ENCODE measurements around the gene NAXD.
"Not testable (repeated sequence)": the region's sequence is repeated elsewhere in the genome, so short reads cannot be mapped to it uniquely, and the experiment has no call there.

Gene NAXD

GRCh38 chr13:110581506-110582185 lies 33.7 kb upstream of the NAXD start:
- Mint-ChIP-seq H3K27me3 (ENCODE audit: low read depth) (peaks cover 33% of the 10 kb centered on the region), H3K4me3 (no peak overlapping the region), H3K36me3 (ENCODE audit: low read depth) (no peaks in the 10 kb centered on the region), H3K4me1 (ENCODE audit: low read depth) (no peaks in the 10 kb centered on the region), H3K9me3 (no peaks in the 10 kb centered on the region), H3K27ac (no peak overlapping the region)
- DNase-seq (ENCODE audit: low spot score), result no peak

- H3K9me3 Mint-ChIP-seq, result no peaks in the 10 kb centered on the region
- H3K36me3 Mint-ChIP-seq (ENCODE audit: low read depth), result no peaks in the 10 kb centered on the region
- H3K4me1 Mint-ChIP-seq (ENCODE audit: low read depth), result no peaks in the 10 kb centered on the region
- H3K4me3 Mint-ChIP-seq, result no peak overlapping the region
- no peak overlapping the region for H3K27ac Mint-ChIP-seq
- DNase-seq (ENCODE audit: low spot score), result no peak
- peaks cover 31% of the 10 kb centered on the region for H3K27me3 Mint-ChIP-seq (ENCODE audit: low read depth)
Measured at GRCh38 chr13:110582421-110582954, 32.9 kb upstream of the NAXD start.

- Mint-ChIP-seq H3K27ac (no peak overlapping the region), H3K4me3 (no peak overlapping the region), H3K36me3 (ENCODE audit: low read depth) (no peaks in the 10 kb centered on the region), H3K4me1 (ENCODE audit: low read depth) (no peaks in the 10 kb centered on the region), H3K9me3 (no peaks in the 10 kb centered on the region), H3K27me3 (ENCODE audit: low read depth) (peaks cover 29% of the 10 kb centered on the region)
- no peak for DNase-seq (ENCODE audit: low spot score)
Measured at GRCh38 chr13:110583178-110583865, 32.0 kb upstream of the NAXD start.

GRCh38 chr13:110589793-110590390 lies 25.5 kb upstream of the NAXD start:
- Mint-ChIP-seq H3K9me3 (no peaks in the 10 kb centered on the region), H3K4me3 (no peak overlapping the region), H3K36me3 (ENCODE audit: low read depth) (no peaks in the 10 kb centered on the region), H3K27ac (no peak overlapping the region), H3K27me3 (ENCODE audit: low read depth) (peaks cover 16% of the 10 kb centered on the region), H3K4me1 (ENCODE audit: low read depth) (peaks cover 3% of the 10 kb centered on the region)
- no peak for DNase-seq (ENCODE audit: low spot score)

GRCh38 chr13:110590577-110590976 lies 24.8 kb upstream of the NAXD start:
- DNase-seq (ENCODE audit: low spot score), result no peak
- Mint-ChIP-seq H3K27me3 (ENCODE audit: low read depth) (peaks cover 16% of the 10 kb centered on the region), H3K4me3 (no peak overlapping the region), H3K27ac (no peak overlapping the region), H3K9me3 (no peaks in the 10 kb centered on the region), H3K36me3 (ENCODE audit: low read depth) (no peaks in the 10 kb centered on the region), H3K4me1 (ENCODE audit: low read depth) (peaks cover 3% of the 10 kb centered on the region)

GRCh38 chr13:110592665-110593064 lies 22.7 kb upstream of the NAXD start:
- Mint-ChIP-seq H3K27me3 (ENCODE audit: low read depth) (peaks cover 12% of the 10 kb centered on the region), H3K27ac (no peak overlapping the region), H3K4me1 (ENCODE audit: low read depth) (peaks cover 3% of the 10 kb centered on the region), H3K9me3 (no peaks in the 10 kb centered on the region), H3K4me3 (no peak overlapping the region), H3K36me3 (ENCODE audit: low read depth) (no peaks in the 10 kb centered on the region)
- DNase-seq (ENCODE audit: low spot score), result no peak

- no peak for DNase-seq (ENCODE audit: low spot score)
- no peaks in the 10 kb centered on the region for H3K36me3 Mint-ChIP-seq (ENCODE audit: low read depth)
- no peak overlapping the region for H3K27ac Mint-ChIP-seq
- H3K9me3 Mint-ChIP-seq, result no peaks in the 10 kb centered on the region
- H3K4me3 Mint-ChIP-seq, result no peak overlapping the region
- H3K4me1 Mint-ChIP-seq (ENCODE audit: low read depth), result peaks cover 3% of the 10 kb centered on the region
- H3K27me3 Mint-ChIP-seq (ENCODE audit: low read depth), result peaks cover 12% of the 10 kb centered on the region
Measured at GRCh38 chr13:110593430-110594130, 21.8 kb upstream of the NAXD start.

GRCh38 chr13:110597041-110597689 lies 18.2 kb upstream of the NAXD start:
- Mint-ChIP-seq H3K9me3 (no peaks in the 10 kb centered on the region), H3K27ac (no peak overlapping the region), H3K4me3 (no peak overlapping the region), H3K36me3 (ENCODE audit: low read depth) (no peaks in the 10 kb centered on the region), H3K4me1 (ENCODE audit: low read depth) (peaks cover 3% of the 10 kb centered on the region), H3K27me3 (ENCODE audit: low read depth) (peaks cover 4% of the 10 kb centered on the region)
- no peak for DNase-seq (ENCODE audit: low spot score)

- H3K4me1 Mint-ChIP-seq (ENCODE audit: low read depth), result no peaks in the 10 kb centered on the region
- no peak for DNase-seq (ENCODE audit: low spot score)
- no peaks in the 10 kb centered on the region for H3K9me3 Mint-ChIP-seq
- H3K27me3 Mint-ChIP-seq (ENCODE audit: low read depth), result peaks cover 9% of the 10 kb centered on the region
- H3K27ac Mint-ChIP-seq, result no peak overlapping the region
- H3K4me3 Mint-ChIP-seq, result no peak overlapping the region
- H3K36me3 Mint-ChIP-seq (ENCODE audit: low read depth), result no peaks in the 10 kb centered on the region
Measured at GRCh38 chr13:110600261-110600819, 15.0 kb upstream of the NAXD start.

GRCh38 chr13:110600980-110601379 lies 14.4 kb upstream of the NAXD start:
- Mint-ChIP-seq H3K36me3 (ENCODE audit: low read depth) (no peaks in the 10 kb centered on the region), H3K4me1 (ENCODE audit: low read depth) (no peaks in the 10 kb centered on the region), H3K27me3 (ENCODE audit: low read depth) (peaks cover 9% of the 10 kb centered on the region), H3K27ac (no peak overlapping the region), H3K9me3 (no peaks in the 10 kb centered on the region), H3K4me3 (no peak overlapping the region)
- no peak for DNase-seq (ENCODE audit: low spot score)

- no peak overlapping the region for H3K27ac Mint-ChIP-seq
- H3K27me3 Mint-ChIP-seq (ENCODE audit: low read depth), result peaks cover 7% of the 10 kb centered on the region
- no peaks in the 10 kb centered on the region for H3K36me3 Mint-ChIP-seq (ENCODE audit: low read depth)
- no peaks in the 10 kb centered on the region for H3K4me1 Mint-ChIP-seq (ENCODE audit: low read depth)
- DNase-seq (ENCODE audit: low spot score), result no peak
- no peak overlapping the region for H3K4me3 Mint-ChIP-seq
- no peaks in the 10 kb centered on the region for H3K9me3 Mint-ChIP-seq
Measured at GRCh38 chr13:110605132-110605531, 10.2 kb upstream of the NAXD start.

GRCh38 chr13:110606281-110606680 lies 9.1 kb upstream of the NAXD start:
- not testable (repeated sequence) for H3K27me3 Mint-ChIP-seq (ENCODE audit: low read depth); H3K4me3 Mint-ChIP-seq; H3K4me1 Mint-ChIP-seq (ENCODE audit: low read depth); DNase-seq (ENCODE audit: low spot score); H3K27ac Mint-ChIP-seq; H3K36me3 Mint-ChIP-seq (ENCODE audit: low read depth); H3K9me3 Mint-ChIP-seq

GRCh38 chr13:110607675-110608224 lies 7.6 kb upstream of the NAXD start:
- no peak for DNase-seq (ENCODE audit: low spot score)
- Mint-ChIP-seq H3K4me3 (no peak overlapping the region), H3K27me3 (ENCODE audit: low read depth) (peaks cover 9% of the 10 kb centered on the region), H3K4me1 (ENCODE audit: low read depth) (peaks cover 4% of the 10 kb centered on the region), H3K27ac (no peak overlapping the region), H3K36me3 (ENCODE audit: low read depth) (no peaks in the 10 kb centered on the region), H3K9me3 (no peaks in the 10 kb centered on the region)
